ENCODE data around the gene LIPN.
A peak's percentile ranks its signal among the peaks of the same experiment; 100 is the strongest.
"Not testable (repeated sequence)": the region's sequence is repeated elsewhere in the genome, so short reads cannot be mapped to it uniquely, and the experiment has no call there.

Gene LIPN

GRCh38 chr10:88759366-88760101 is at the start of gene LIPN:
LIPN (plus strand) TSS chr10:88760020; CDS start chr10:88761406, 1,386 bp downstream.
- DNase-seq (ENCODE audit: low spot score) = no peak

GRCh38 chr10:88715517-88715916 is 44.3 kb upstream of the LIPN start:
- DNase-seq (ENCODE audit: low spot score) = no peak

- no peak for DNase-seq (ENCODE audit: low spot score)
Measured at GRCh38 chr10:88721392-88721791, 38.4 kb upstream of the LIPN start.

- DNase-seq (ENCODE audit: low spot score) = no peak
Measured at GRCh38 chr10:88725798-88726197, 34.0 kb upstream of the LIPN start.

- no peak for DNase-seq (ENCODE audit: low spot score)
Measured at GRCh38 chr10:88728107-88728763, 31.6 kb upstream of the LIPN start.

GRCh38 chr10:88730864-88731263 is 29.0 kb upstream of the LIPN start:
- DNase-seq (ENCODE audit: low spot score) = no peak

- DNase-seq (ENCODE audit: low spot score) = no peak
Measured at GRCh38 chr10:88731296-88731695, 28.5 kb upstream of the LIPN start.

- DNase-seq (ENCODE audit: low spot score) = no peak
Measured at GRCh38 chr10:88733215-88733614, 26.6 kb upstream of the LIPN start.

- DNase-seq (ENCODE audit: low spot score) = no peak
Measured at GRCh38 chr10:88735661-88736060, 24.2 kb upstream of the LIPN start.

GRCh38 chr10:88741921-88742320 is 17.9 kb upstream of the LIPN start:
- DNase-seq (ENCODE audit: low spot score) = not testable (repeated sequence)

- no peak for DNase-seq (ENCODE audit: low spot score)
Measured at GRCh38 chr10:88742448-88742847, 17.4 kb upstream of the LIPN start.

- no peak for DNase-seq (ENCODE audit: low spot score)
Measured at GRCh38 chr10:88744002-88744401, 15.8 kb upstream of the LIPN start.

GRCh38 chr10:88745633-88746032 is 14.2 kb upstream of the LIPN start:
- DNase-seq (ENCODE audit: low spot score) = no peak

GRCh38 chr10:88754287-88754686 is 5.5 kb upstream of the LIPN start:
- DNase-seq (ENCODE audit: low spot score) = peak; percentile 21

GRCh38 chr10:88755753-88756152 is 4.1 kb upstream of the LIPN start:
- DNase-seq (ENCODE audit: low spot score) = no peak

GRCh38 chr10:88756660-88757059 is 3.2 kb upstream of the LIPN start:
- no peak for DNase-seq (ENCODE audit: low spot score)

- no peak for DNase-seq (ENCODE audit: low spot score)
Measured at GRCh38 chr10:88762906-88763305, 3.1 kb downstream of the LIPN start.

GRCh38 chr10:88763441-88763840 is 3.6 kb downstream of the LIPN start:
- DNase-seq (ENCODE audit: low spot score) = no peak

GRCh38 chr10:88764110-88764509 is 4.3 kb downstream of the LIPN start:
- no peak for DNase-seq (ENCODE audit: low spot score)

- no peak for DNase-seq (ENCODE audit: low spot score)
Measured at GRCh38 chr10:88765816-88766215, 6.0 kb downstream of the LIPN start.

- DNase-seq (ENCODE audit: low spot score) = no peak
Measured at GRCh38 chr10:88769384-88769783, 9.6 kb downstream of the LIPN start.

- DNase-seq (ENCODE audit: low spot score) = no peak
Measured at GRCh38 chr10:88781206-88781605, 21.4 kb downstream of the LIPN start.

- no peak for DNase-seq (ENCODE audit: low spot score)
Measured at GRCh38 chr10:88782222-88782621, 22.4 kb downstream of the LIPN start.

GRCh38 chr10:88783724-88784123 is 23.9 kb downstream of the LIPN start:
- no peak for DNase-seq (ENCODE audit: low spot score)

All from hepatic stellate cell (primary cell).